Panc1 (cell line): ENCODE measurements around the gene ZNF511. TPM values are rescaled to one million over a fixed set of nuclear protein-coding genes. Genes with fewer than 3 reads are reported as not detected.

ENCODE experiments used
- ATAC-seq: fragments of 200-7000 bp; cut with Tn5 transposase; 2 replicates; pipeline ENCODE4 v1.9.1; 2020; ENCODE audit warnings: mild to moderate bottlenecking, moderate library complexity
- BruUV-seq: library from RNA; stranded (reverse); fragments of 400-500 nt; replicated peaks from 2 replicates; lab custom pipeline; 2021; lab: Mats Ljungman, UMichigan
- CTCF ChIA-PET: fragments of 300-600 bp; sonication (Branson Sonifier 250); formaldehyde crosslinking; loops from one replicate; lab custom pipeline; 2022; ENCODE audit warnings: antibody characterized with exemption; lab: Charles Lee
- POLR2A ChIA-PET: fragments of 300-600 bp; sonication (Branson Sonifier 250); formaldehyde crosslinking; loops from one replicate; lab custom pipeline; 2022; ENCODE audit warnings: antibody characterized with exemption; lab: Charles Lee
- DNase-seq: peaks from one replicate; pipeline ENCODE4 v3.0.0-alpha.2; 2010; ENCODE audit warnings: low read depth, low spot score
- H3K27ac ChIP-seq: 2 replicates; pipeline ENCODE4 v1.5.1; 2011; ENCODE audit warnings: mild to moderate bottlenecking, low read length, inconsistent platforms
- H3K27me3 ChIP-seq: fragments of 200-500 bp; sonication (Bioruptor generic); 2 replicates; pipeline ENCODE4 v1.6.0; 2014; ENCODE audit warnings: low read length, inconsistent platforms; ENCODE audit not compliant: control insufficient read depth, insufficient read depth
- H3K36me3 ChIP-seq: fragments of 200-500 bp; sonication (Bioruptor generic); 2 replicates; pipeline ENCODE4 v1.5.1; 2014; ENCODE audit warnings: inconsistent platforms, mild to moderate bottlenecking, low read length, moderate library complexity; ENCODE audit not compliant: control insufficient read depth, insufficient read depth
- H3K4me1 ChIP-seq: 2 replicates; pipeline ENCODE4 v1.5.1; 2011; ENCODE audit warnings: inconsistent platforms, mild to moderate bottlenecking, low read length, moderate library complexity; ENCODE audit not compliant: control insufficient read depth, insufficient read depth
- H3K4me3 ChIP-seq, 2 experiments: 2 replicates each; pipeline ENCODE4 v1.5.1; 2011 to 2012; ENCODE audit warnings: low read depth in 2 of 2, low read length in 2 of 2, mild to moderate bottlenecking in 2 of 2, inconsistent platforms in 1 of 2, moderate library complexity in 1 of 2
- H3K9me3 ChIP-seq: fragments of 200-500 bp; sonication (Bioruptor generic); 2 replicates; pipeline ENCODE4 v1.5.1; 2014; ENCODE audit warnings: low read depth, mild to moderate bottlenecking, inconsistent platforms, low read length, moderate library complexity; ENCODE audit not compliant: control insufficient read depth, insufficient read depth
- CTCF ChIP-seq: fragments of 450-650 bp; IDR thresholded peaks from 2 replicates; pipeline ENCODE4 v1.5.1; 2017; ENCODE audit warnings: mild to moderate bottlenecking
- POLR2AphosphoS5 ChIP-seq: IDR thresholded peaks from 2 replicates; pipeline ENCODE4 v1.6.1; 2012; ENCODE audit warnings: mild to moderate bottlenecking, low read depth, low read length, moderate library complexity
- REST ChIP-seq, 2 experiments: IDR thresholded peaks; 2 replicates each; pipeline ENCODE4 v1.6.1; 2011 to 2012; ENCODE audit warnings: low read depth in 2 of 2, control low read depth in 1 of 2, low read length in 1 of 2, mild to moderate bottlenecking in 1 of 2, moderate library complexity in 1 of 2; ENCODE audit not compliant: insufficient read depth in 1 of 2
- SIN3A ChIP-seq: IDR thresholded peaks from 2 replicates; pipeline ENCODE4 v1.6.1; 2012; ENCODE audit warnings: low read depth, mild to moderate bottlenecking, low read length, moderate library complexity, borderline replicate concordance; ENCODE audit not compliant: insufficient read depth
- TCF7L2 ChIP-seq: IDR thresholded peaks from 2 replicates; pipeline ENCODE4 v1.6.1; 2011; ENCODE audit warnings: mild to moderate bottlenecking, low read depth, low read length, inconsistent platforms
- in situ Hi-C: cut with HindIII; loops from 2 replicates; pipeline ENCODE4 v1.10.0; 2016; ENCODE audit warnings: low sequenced_read_pairs, low pct_unique_long_range_greater_than_20kb
- intact Hi-C: fragments of 100-400 bp; cut with micrococcal nuclease; formaldehyde crosslinking; loops from one replicate; pipeline ENCODE4 v1.10.0; 2022; ENCODE audit not compliant: unreplicated experiment
- total RNA-seq: library from RNA; stranded (reverse); gene quantifications from one replicate; pipeline ENCODE4 v1.2.1, GENCODE V29; 2021; ENCODE audit not compliant: unreplicated experiment

ZNF511 gene
- total RNA-seq, 1 experiment from 2014 or later = 93.8 TPM

- intact Hi-C loops = no loop called here
- ATAC-seq = no peak
- Histone ChIP-seq H3K4me1 (peaks cover 7% of the 10 kb centered on the region), H3K4me3 (no peak overlapping the region), H3K27ac (no peak overlapping the region), H3K27me3 (no peaks in the 10 kb centered on the region), H3K9me3 (no peaks in the 10 kb centered on the region), H3K36me3 (peaks cover 5% of the 10 kb centered on the region)
- no peak for DNase-seq
- in situ Hi-C loops = no loop called here
- ChIA-PET CTCF (no interaction called here), POLR2A (no interaction called here)
- TF ChIP-seq SIN3A = no peak
- no peak for TF ChIP-seq REST (IDR thresholded peaks at IDR 0.05; ENCODE audit: insufficient read depth in 1 of 2, low read depth in 2 of 2, low read length in 1 of 2)
- TF ChIP-seq TCF7L2 = no peak
- no peak for TF ChIP-seq CTCF
- no peak for TF ChIP-seq POLR2AphosphoS5
- no TSS peak for BruUV-seq
Measured at GRCh38 chr10:133283931-133284330, 24.8 kb upstream of the ZNF511 start.

GRCh38 chr10:133285217-133285616 lies 23.5 kb upstream of the ZNF511 start:
- Histone ChIP-seq H3K36me3 (peaks cover 5% of the 10 kb centered on the region), H3K27ac (no peak overlapping the region), H3K4me1 (no peaks in the 10 kb centered on the region), H3K27me3 (no peaks in the 10 kb centered on the region), H3K4me3 (no peak overlapping the region), H3K9me3 (no peaks in the 10 kb centered on the region)
- POLR2A ChIA-PET = no interaction called here
- CTCF ChIA-PET = no interaction called here
- DNase-seq (no peak), ATAC-seq (no peak)
- in situ Hi-C loops = no loop called here
- BruUV-seq = no TSS peak
- intact Hi-C loops = no loop called here
- no peak for TF ChIP-seq TCF7L2
- no peak for TF ChIP-seq POLR2AphosphoS5
- TF ChIP-seq SIN3A = no peak

GRCh38 chr10:133286366-133286765 lies 22.3 kb upstream of the ZNF511 start:
- no peak overlapping the region for H3K27ac ChIP-seq
- POLR2A ChIA-PET = no interaction called here
- CTCF ChIA-PET = no interaction called here
- TSS peak; percentile 49 for BruUV-seq
- H3K27me3 ChIP-seq = no peaks in the 10 kb centered on the region
- no peaks in the 10 kb centered on the region for H3K9me3 ChIP-seq
- in situ Hi-C loops = no loop called here
- H3K4me3 ChIP-seq = no peak overlapping the region
- ATAC-seq (no peak), DNase-seq (no peak)
- intact Hi-C loops = no loop called here
- peaks cover 5% of the 10 kb centered on the region for H3K36me3 ChIP-seq
- TF ChIP-seq REST (IDR thresholded peaks at IDR 0.05; ENCODE audit: insufficient read depth in 1 of 2, low read depth in 2 of 2, low read length in 1 of 2) (no peak), TCF7L2 (no peak), CTCF (no peak), SIN3A (no peak), POLR2AphosphoS5 (no peak)
- H3K4me1 ChIP-seq = no peaks in the 10 kb centered on the region
